Retinal pigment epithelial cell (primary cell): ENCODE results near the gene CLDN2.
A peak's percentile ranks its signal among the peaks of the same experiment; 100 is the strongest.

Experiments used
- DNase-seq: peaks from one replicate; pipeline ENCODE4 v3.0.0-alpha.2; 2010; ENCODE audit warnings: low read depth
- H3K4me3 ChIP-seq: 2 replicates; pipeline ENCODE4 v1.5.1; 2011; ENCODE audit warnings: mild to moderate bottlenecking, low read length, control low read depth, moderate library complexity
- CTCF ChIP-seq: conservative IDR thresholded peaks from 2 replicates; pipeline ENCODE4 v1.5.1; 2011; ENCODE audit warnings: low read depth, low read length, control low read depth, inconsistent platforms

Gene CLDN2

GRCh38 chrX:106917830-106918500, 2.2 kb upstream of the CLDN2 start:
- TF ChIP-seq CTCF: no peak
- no peak overlapping the region for H3K4me3 ChIP-seq
- DNase-seq: peak; percentile 68

- no peak for TF ChIP-seq CTCF
- DNase-seq: no peak
- no peak overlapping the region for H3K4me3 ChIP-seq
Measured at GRCh38 chrX:106921637-106922036, 1.4 kb downstream of the CLDN2 start.

- no peak for DNase-seq
- no peak for TF ChIP-seq CTCF
Measured at GRCh38 chrX:106927023-106927422, 6.8 kb downstream of the CLDN2 start.

GRCh38 chrX:106927700-106928099, 7.5 kb downstream of the CLDN2 start:
- no peak for DNase-seq
- TF ChIP-seq CTCF: no peak
- no peak overlapping the region for H3K4me3 ChIP-seq

More at GRCh38 chrX:106927023-106927422, 6.8 kb downstream of the CLDN2 start:
- no peak overlapping the region for H3K4me3 ChIP-seq

GRCh38 chrX:106928227-106928626, 8.0 kb downstream of the CLDN2 start:
- no peak overlapping the region for H3K4me3 ChIP-seq
- DNase-seq: no peak
- no peak for TF ChIP-seq CTCF

- DNase-seq: no peak
- no peak for TF ChIP-seq CTCF
- no peak overlapping the region for H3K4me3 ChIP-seq
Measured at GRCh38 chrX:106931831-106932491, 11.8 kb downstream of the CLDN2 start.

GRCh38 chrX:106932492-106932923, 12.3 kb downstream of the CLDN2 start:
- H3K4me3 ChIP-seq: no peak overlapping the region
- no peak for DNase-seq
- no peak for TF ChIP-seq CTCF
